Gastroesophageal sphincter (tissue), 4 donors: ENCODE data around the gene ITGA7. TPM values are rescaled to one million over a fixed set of nuclear protein-coding genes. Genes with fewer than 3 reads are reported as not detected.

ENCODE experiments used
- ATAC-seq: fragments of 150-250 bp; one replicate; pipeline ENCODE4 v1.9.1; 2016; ENCODE audit warnings: mild to moderate bottlenecking, moderate library complexity
- H3K27ac ChIP-seq, 4 donors: fragments of 200-600 bp; sonication (generic) in 3 of 4; 1 replicate in 3 of 4; 2 replicates in 1 of 4; pipeline ENCODE4 v1.5.1; 2016 to 2019
- H3K27me3 ChIP-seq: fragments of 200-600 bp; sonication (generic); one replicate; pipeline ENCODE4 v1.5.1; 2019
- H3K36me3 ChIP-seq, 2 donors: fragments of 200-600 bp; sonication (generic); one replicate each; pipeline ENCODE4 v1.5.1; 2019; ENCODE audit warnings: control low read depth in 1 of 2
- H3K4me1 ChIP-seq, 3 donors: fragments of 200-600 bp; sonication (generic); 1 replicate in 2 of 3; 2 replicates in 1 of 3; pipeline ENCODE4 v1.5.1; 2016 to 2019; ENCODE audit warnings: control low read depth in 2 of 3
- H3K4me3 ChIP-seq, 2 donors: fragments of 200-600 bp; sonication (generic); one replicate each; pipeline ENCODE4 v1.5.1; 2019; ENCODE audit warnings: mild to moderate bottlenecking in 1 of 2, moderate library complexity in 1 of 2
- H3K9me3 ChIP-seq, 3 donors: fragments of 200-600 bp; sonication (generic); one replicate each; pipeline ENCODE4 v1.5.1; 2017 to 2019; ENCODE audit warnings: control low read depth in 2 of 3
- CTCF ChIP-seq, 4 experiments: fragments of 200-600 bp in 2 of 4; fragments of 450-650 bp in 2 of 4; sonication (generic) in 1 of 4; IDR thresholded peaks; one replicate each; pipeline ENCODE4 v1.5.1; 2017 to 2019; ENCODE audit warnings: antibody characterized with exemption in 4 of 4, mild to moderate bottlenecking in 2 of 4, moderate library complexity in 2 of 4
- EP300 ChIP-seq: sonication (generic); formaldehyde crosslinking; IDR thresholded peaks from one replicate; pipeline ENCODE4 v1.6.1; 2017; ENCODE audit warnings: antibody characterized with exemption, mild to moderate bottlenecking
- POLR2A ChIP-seq, 2 donors: fragments of 450-650 bp; IDR thresholded peaks; one replicate each; pipeline ENCODE4 v1.6.1; 2017; ENCODE audit warnings: antibody characterized with exemption in 2 of 2, mild to moderate bottlenecking in 2 of 2, moderate library complexity in 1 of 2
- POLR2AphosphoS5 ChIP-seq: sonication (generic); formaldehyde crosslinking; IDR thresholded peaks from one replicate; pipeline ENCODE4 v1.6.1; 2017; ENCODE audit warnings: antibody characterized with exemption
- WGBS, 2 donors: methylation state at CpG; one replicate each; pipeline ENCODE4 v1.1.5; 2018; ENCODE audit warnings: low coverage in 1 of 2; 5-methylcytosine and 5-hydroxymethylcytosine counted together
- total RNA-seq, 4 donors: library from RNA; depleted of rRNA; stranded (reverse); fragments of >200 nt; gene quantifications; one replicate each; pipeline ENCODE4 v1.1.0, GENCODE V29; 2016

The ITGA7 gene
- total RNA-seq, 4 donors from 2014 or later, result 143 to 260 (median 182) TPM

- Histone ChIP-seq H3K4me3 (peak overlapping the region in 1 of 2 donors; percentile 85), H3K9me3 (no peaks in the 10 kb centered on the region), H3K27me3 (no peaks in the 10 kb centered on the region), H3K4me1 (peaks cover 0 to 93% (median 19%) of the 10 kb centered on the region in 3 donors), H3K36me3 (no peaks in the 10 kb centered on the region), H3K27ac (peak overlapping the region; percentile 86 to 97 (median 96))
- WGBS, 2 donors, result 0 to 2% methylated on average over 3 of the region's 3 CpGs
- TF ChIP-seq POLR2AphosphoS5 (no peak), POLR2A (IDR thresholded peaks at IDR 0.05) (no peak), CTCF (IDR thresholded peaks at IDR 0.05) (no peak), EP300 (no peak)
- peak; percentile 3 for ATAC-seq
Measured at GRCh38 chr12:55708695-55709233, 1.1 kb upstream of the ITGA7 start.

DNA sequence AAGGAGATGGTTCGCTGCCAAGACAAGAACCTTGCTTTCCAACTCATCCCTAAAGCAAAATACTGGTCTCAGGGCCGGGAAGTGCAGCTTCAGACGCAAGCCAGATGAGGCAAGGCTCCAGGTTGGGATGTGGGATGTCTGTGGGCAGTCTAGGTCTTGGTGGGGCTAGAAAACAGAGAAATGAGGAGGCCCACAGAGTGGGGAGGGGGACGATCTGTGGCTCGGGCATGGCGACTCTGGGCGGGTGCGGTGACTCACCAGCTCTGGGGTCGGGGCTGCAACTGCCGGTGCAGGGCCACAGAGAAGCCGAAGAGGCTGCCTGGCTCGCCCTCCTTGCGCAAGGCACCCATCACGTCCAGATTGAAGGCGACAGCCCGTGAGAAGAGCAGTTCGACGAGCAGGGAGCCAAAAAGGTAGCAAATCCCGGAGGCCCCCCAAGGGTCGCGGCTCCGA is 459 bp downstream of the ITGA7 start:
- peaks cover 0 to 7% of the 10 kb centered on the region in 2 donors for H3K36me3 ChIP-seq
- peaks cover 0 to 93% (median 12%) of the 10 kb centered on the region in 3 donors for H3K4me1 ChIP-seq
- no peak for TF ChIP-seq CTCF (IDR thresholded peaks at IDR 0.05)
- TF ChIP-seq POLR2AphosphoS5, result no peak
- no peak for TF ChIP-seq EP300
- TF ChIP-seq POLR2A (IDR thresholded peaks at IDR 0.05), result no peak
- H3K27ac ChIP-seq, result peak overlapping the region; percentile 86 to 97 (median 96)
- WGBS, 2 donors, result 3% methylated on average over 6 of the region's 22 CpGs; no CpG with 5 or more reads in 1 of the 2 donors
- H3K9me3 ChIP-seq, result no peaks in the 10 kb centered on the region
- no peak for ATAC-seq
- no peaks in the 10 kb centered on the region for H3K27me3 ChIP-seq
- H3K4me3 ChIP-seq, result peak overlapping the region; percentile 83 to 85

DNA sequence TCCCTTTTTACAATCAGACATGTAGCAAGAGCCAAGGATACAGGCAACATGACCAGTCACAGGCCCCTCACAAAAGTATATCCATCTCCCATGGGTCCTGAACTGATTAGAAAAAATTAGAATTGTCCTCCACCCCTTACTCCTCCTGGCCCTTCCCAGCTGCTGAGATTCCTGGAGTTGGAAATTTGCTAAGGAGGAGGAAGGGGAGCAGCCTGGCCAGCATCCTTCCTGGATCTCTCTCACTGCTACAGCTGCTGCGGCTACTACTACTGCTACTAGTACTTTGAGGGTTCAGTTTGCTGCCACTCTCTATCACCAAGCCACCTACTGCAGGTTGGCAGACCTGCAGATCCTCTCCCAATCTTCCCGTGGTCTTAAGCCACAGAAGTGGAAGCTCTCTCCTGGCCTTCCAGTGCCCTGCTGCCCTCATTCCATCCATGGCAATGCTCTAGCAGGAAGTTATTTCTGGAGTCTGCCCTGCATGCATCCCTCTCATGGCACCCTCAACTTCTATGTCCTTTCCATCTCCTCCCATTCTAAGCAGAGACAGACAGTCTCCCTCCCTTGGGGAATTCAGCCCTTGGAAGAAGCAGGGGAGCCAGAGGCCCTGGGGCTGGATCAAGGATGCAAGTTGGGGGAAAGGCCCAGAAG is 1.0 kb downstream of the ITGA7 start:
- peaks cover 0 to 93% (median 9%) of the 10 kb centered on the region in 3 donors for H3K4me1 ChIP-seq
- H3K27me3 ChIP-seq, result no peaks in the 10 kb centered on the region
- H3K27ac ChIP-seq, result peak overlapping the region; percentile 86 to 97 (median 96)
- no peaks in the 10 kb centered on the region for H3K9me3 ChIP-seq
- 20% methylated on average over 2 of the region's 2 CpGs; no CpG with 5 or more reads in 1 of the 2 donors for WGBS, 2 donors
- H3K36me3 ChIP-seq, result peaks cover 0 to 8% of the 10 kb centered on the region in 2 donors
- ATAC-seq, result no peak
- peak overlapping the region; percentile 83 to 85 for H3K4me3 ChIP-seq
- TF ChIP-seq POLR2A (IDR thresholded peaks at IDR 0.05) (no peak), CTCF (IDR thresholded peaks at IDR 0.05) (no peak), POLR2AphosphoS5 (no peak), EP300 (no peak)

- no peak for ATAC-seq
- Histone ChIP-seq H3K4me3 (peak overlapping the region; percentile 83 to 85), H3K9me3 (no peaks in the 10 kb centered on the region), H3K27me3 (no peaks in the 10 kb centered on the region), H3K36me3 (peaks cover 0 to 12% of the 10 kb centered on the region in 2 donors), H3K4me1 (peaks cover 0 to 93% (median 9%) of the 10 kb centered on the region in 3 donors), H3K27ac (peak overlapping the region; percentile 86 to 97 (median 96))
- WGBS, 2 donors, result 7 to 15% methylated on average over 3 to 5 of the region's 5 CpGs
- TF ChIP-seq CTCF (IDR thresholded peaks at IDR 0.05) (peak in 3 of 4 experiments; percentile 61 to 77 (median 73)), EP300 (no peak), POLR2AphosphoS5 (peak; percentile 21), POLR2A (IDR thresholded peaks at IDR 0.05) (no peak)
Measured at GRCh38 chr12:55705782-55706402, 1.8 kb downstream of the ITGA7 start.
